Effector CD8-positive, alpha-beta T cell (primary cell): ENCODE data around the gene LRRC39.
"Not testable (repeated sequence)": the region's sequence is repeated elsewhere in the genome, so short reads cannot be mapped to it uniquely, and the experiment has no call there.

ENCODE experiments used
- DNase-seq: peaks from one replicate; lab custom pipeline; 2025; lab: John Stamatoyannopoulos, UW
- total RNA-seq, 4 experiments: gene quantifications; one replicate each; lab custom pipeline; 2026; lab: John Stamatoyannopoulos, UW

LRRC39 gene
- total RNA-seq = 1.6 to 3.3 (median 2.9) reads per million in 4 experiments

DNA sequence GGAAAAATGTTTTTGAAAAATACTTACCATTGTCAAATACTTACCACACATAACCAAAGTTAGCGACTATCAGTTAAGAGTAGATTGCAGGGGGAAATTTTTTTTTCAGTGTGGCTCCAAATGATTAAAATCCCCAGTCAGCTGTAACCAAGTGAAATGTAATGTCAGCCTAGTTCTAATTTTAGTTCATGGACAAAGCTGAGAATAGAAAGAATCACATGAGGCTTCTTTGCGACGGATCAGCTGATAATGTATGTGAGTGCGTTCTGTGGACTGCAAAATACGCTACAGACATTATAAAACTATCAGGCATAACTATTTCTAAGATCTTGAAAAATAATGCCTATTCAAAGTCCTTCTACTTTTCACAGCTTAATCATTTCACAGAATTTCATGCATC, at the start of gene LRRC39:
LRRC39 (minus strand) TSS at position 166 of the 400 bp plus-strand sequence. CDS start 9,740 bp downstream, outside the sequence.
- no peak for DNase-seq

DNA sequence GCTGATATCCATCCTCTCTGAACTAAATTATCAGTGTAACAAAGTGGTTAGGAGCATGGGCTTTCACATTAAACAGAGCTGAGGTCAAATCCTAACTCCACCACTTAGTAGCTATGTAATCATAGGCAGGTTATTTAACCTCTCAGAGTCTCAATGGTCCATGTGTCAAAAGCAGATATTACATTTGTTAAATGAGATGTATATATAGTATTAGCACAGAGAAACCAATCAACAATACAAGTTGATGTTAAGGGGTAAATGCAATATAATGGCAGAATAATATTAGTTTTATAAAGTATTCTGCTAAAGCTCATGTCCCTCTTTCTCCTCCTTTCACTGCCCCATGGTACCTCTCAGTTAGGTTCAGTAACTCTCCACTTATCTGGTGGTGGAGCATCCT, 44.4 kb upstream of the LRRC39 start:
- no peak for DNase-seq

DNA sequence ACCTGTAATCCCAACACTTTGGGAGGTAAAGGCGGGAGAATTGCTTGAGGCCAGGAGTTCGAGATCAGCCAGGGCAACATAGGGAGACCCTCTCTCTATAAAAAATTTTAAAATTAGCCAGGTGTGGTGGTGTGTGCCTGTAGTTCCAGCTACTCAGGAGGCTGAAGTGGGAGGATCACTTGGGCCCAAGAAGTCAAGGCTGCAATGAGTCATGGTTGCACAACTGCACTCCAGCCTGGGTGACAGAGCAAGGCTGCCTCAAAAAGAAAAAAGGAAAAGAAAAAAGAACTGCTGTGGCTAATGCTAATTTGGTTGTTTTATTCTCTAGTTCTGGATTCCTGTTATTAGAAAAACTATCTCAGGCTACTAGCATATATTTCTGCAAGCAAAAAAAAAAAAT, 41.8 kb upstream of the LRRC39 start:
- DNase-seq = no peak

DNA sequence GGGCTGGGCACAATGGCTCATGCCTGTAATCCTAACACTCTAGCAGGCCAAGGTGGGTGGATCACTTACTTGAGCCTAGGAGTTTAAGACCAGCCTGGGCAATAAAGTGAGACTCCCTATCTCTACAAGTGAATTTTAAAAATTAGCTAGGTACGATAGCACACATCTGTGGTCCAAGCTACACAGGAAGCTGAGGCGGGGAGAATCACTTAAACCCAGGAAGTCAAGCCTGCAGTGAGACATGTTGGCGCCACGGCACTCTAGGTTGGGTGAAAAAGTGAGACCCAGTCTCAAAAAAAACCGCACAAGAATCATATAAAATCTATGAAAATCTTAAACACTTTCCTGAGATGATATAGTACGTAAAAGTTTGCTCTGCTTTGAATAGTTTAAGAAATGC, 41.4 kb upstream of the LRRC39 start:
- no peak for DNase-seq

DNA sequence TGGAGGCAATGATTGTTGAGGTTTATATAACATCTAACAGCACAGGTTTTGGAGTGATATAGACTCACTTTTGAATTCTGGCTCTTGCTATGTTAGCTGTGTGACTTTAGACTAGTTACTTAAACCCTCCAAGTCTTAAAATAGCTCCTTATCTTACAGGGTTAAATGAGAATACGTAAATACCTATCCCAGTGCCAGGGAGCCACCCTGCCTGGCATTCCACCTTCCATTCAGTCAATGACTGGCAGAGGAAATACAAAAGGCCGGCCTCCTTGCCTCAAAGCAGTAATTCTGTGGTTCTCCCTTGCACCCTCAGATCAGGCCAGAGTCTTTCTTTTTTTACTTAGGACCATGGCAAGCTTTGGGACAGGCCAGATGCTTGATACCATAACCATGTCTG, 39.8 kb upstream of the LRRC39 start:
- DNase-seq = no peak

DNA sequence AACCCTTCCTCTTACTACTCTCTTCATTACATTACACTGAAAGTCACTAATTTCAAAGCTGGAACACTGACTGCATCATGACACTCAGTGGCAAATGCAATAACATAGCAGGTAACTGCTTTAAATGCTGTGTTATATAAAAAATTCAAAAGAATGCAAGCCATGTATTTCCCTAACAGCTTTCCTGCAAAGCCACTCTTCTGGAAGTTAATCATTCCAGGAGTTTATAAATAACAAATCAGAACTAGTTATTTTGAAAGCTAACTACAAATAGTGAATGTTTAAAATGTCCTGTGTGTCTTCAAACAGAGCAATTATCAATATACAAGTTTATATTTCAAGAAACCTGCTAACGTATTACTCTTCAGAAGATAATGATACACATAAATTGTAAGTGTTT, 37.0 kb upstream of the LRRC39 start:
- no peak for DNase-seq

DNA sequence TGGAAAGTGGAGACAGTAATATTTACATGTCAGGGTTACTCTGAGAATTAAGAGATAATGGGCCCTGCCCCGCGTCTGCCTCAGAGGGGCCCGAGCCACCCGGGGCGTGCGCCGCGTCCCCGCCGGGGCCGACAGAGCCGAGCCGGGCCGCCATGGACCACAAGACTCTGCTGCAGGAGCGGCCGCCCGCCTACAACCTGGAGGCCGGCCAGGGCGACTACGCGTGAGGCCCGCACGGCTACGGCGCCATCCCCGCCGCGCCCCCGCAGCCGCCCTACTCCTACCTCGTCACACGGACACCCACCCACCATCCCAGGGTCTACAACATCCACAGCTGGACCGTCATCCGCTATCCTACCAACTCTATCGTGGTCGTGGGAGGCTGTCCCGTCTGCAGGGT, 35.1 kb upstream of the LRRC39 start:
- no peak for DNase-seq

DNA sequence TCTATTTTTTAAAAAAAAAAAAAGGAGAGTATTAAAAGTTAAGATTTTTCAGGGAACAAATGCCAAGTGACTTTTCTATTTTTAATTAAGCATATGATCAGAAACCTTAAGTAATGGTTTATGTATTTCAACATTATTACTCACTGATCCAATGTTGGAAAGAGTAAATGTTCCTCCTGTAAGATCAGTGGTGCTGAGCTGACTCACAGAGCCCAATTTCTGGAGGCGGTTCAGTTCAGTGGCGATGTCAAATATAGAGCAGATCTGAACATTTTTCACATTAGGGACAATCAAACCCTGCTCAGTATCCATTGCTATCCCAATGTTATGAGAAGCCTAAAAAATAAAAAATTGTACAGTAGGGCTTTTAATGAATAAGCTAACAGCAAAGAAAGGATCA, 28.2 kb upstream of the LRRC39 start:
- DNase-seq = no peak

DNA sequence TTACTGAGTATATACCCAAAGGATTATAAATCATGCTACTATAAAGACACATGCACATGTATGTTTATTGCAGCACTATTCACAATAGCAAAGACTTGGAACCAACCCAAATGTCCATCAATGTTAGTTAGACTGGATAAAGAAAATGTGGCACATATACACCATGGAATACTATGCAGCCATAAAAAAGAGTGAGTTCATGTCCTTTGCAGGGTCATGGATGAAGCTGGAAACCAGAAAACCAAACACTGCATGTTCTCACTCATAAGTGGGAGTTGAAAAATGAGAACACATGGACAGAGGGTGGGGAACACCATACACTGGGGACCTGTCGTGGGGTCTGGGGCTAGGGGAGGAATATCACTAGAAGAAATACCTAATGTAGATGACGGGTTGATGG, 27.5 kb upstream of the LRRC39 start:
- DNase-seq = not testable (repeated sequence)

DNA sequence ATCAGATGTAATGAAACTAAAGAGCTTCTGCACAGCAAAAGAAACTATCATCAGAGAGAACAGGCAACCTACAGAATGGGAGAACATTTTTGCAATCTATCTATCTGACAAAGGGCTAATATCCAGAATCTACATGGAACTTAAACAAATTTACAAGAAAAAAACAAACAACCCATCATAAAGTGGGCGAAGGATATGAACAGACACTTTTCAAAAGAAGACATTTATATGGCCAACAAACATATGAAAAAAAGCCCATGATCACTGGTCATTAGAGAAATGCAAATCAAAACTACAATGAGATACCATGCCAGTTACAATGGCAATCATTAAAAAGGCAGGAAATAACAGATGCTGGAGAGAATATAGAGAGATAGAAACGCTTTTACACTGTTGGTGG, 27.0 kb upstream of the LRRC39 start:
- DNase-seq = not testable (repeated sequence)

DNA sequence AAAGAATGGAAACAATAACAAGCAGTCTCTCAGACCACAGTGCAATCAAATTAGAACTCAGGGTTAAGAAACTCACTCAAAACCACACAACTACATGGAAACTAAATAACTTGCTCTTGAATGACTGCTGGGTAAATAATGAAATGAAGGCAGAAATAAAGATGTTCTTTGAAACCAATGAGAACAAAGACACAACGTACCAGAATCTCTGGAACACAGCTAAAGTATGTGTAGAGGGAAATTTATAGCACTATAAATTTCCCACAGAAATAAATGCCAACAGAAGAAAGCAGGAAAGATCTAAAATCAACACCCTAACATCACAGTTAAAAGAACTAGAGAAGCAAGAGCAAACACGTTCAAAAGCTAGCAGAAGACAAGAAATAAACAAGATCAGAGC, 24.6 kb upstream of the LRRC39 start:
- DNase-seq = not testable (repeated sequence)

DNA sequence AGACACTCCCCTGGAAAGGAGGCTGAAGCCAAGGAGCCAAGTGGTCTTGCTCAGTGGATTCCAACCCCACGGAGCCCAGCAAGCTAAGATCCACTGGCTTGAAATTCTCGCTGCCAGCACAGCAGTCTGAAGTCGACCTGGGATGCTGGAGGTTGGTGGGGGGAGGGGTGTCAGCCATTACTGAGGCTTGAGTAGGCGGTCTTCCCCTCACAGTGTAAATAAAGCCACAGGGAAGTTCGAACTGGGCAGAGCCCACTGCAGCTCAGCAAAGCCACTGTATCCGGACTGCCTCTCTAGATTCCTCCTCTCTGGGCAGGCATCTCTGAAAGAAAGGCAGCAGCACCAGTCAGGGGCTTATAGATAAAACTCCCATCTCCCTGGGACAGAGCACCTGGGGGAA, 22.0 kb upstream of the LRRC39 start:
- not testable (repeated sequence) for DNase-seq

DNA sequence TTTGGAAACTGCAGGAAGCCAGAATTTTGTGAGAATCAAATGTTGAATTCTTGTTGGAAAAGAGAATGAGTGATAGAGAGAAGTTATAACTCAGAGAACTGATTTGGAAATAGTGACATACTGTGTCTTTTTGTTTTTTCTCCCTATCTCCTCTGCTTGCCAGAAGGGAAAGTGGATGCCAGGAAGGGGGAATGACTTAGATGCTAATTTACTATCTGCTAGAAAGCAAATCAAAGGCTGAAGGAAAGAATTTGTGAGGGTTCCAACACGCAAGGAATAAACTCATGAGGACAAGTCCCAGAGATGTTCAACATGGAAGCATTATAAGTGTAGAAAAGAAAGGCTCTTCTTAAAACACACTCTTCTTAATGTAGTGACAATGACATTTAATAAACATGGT, 20.5 kb upstream of the LRRC39 start:
- no peak for DNase-seq

DNA sequence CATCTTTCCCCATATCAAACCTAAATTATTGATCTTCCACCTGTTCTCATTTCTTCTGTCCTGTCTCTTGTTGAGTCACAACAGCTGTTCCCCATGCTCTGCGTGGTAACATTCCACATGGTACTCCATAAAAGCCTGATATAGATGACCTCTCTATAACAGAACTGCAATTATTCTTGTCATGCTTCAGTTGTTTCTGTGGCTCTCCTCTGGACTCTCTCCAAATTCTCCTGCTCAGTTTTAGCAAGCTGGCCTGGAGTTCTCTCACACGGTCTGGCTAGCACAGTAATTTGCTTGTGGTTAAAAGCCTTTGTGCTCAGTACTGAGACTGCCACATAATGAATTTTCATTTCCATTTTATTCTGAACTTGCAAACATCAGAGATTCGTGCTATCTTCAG, 10.6 kb upstream of the LRRC39 start:
- DNase-seq = no peak

DNA sequence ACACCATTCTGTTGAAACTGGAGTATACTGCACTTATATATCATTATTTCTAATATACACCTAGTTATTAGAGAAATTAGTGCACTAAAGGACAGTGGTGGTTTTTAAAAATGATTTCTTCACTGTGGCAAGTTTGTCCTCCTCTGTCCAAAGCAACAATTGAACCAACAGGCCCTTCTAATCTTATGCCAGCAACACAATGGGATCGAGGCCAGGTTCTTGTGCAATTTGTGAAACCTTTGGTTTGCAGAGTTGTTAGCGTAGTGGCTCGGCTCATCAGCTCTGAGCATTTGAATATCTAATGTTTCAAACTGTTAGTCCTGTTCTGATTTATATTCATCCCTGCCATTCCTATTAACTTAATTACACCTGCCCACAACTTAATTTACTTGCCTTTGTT, 9.9 kb upstream of the LRRC39 start:
- no peak for DNase-seq

DNA sequence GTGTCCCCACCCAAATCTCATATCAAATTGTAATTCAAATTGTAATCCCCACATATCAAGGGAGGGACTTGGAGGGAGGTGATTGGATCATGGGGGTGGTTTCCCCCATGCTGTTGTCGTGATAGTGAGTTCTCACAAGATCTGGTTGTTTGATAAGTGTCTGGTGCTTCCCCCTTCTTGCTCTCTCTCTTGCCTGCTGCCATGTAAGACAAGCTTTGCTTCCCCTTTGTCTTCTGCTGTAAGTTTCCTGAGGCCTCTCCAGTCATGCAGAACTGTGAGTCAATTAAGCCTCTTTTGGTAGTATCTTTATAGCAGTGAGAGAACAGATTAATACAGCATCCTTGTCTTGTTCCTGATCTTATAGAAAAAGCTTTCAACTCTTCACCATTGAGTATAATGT, 6.5 kb upstream of the LRRC39 start:
- DNase-seq = no peak

DNA sequence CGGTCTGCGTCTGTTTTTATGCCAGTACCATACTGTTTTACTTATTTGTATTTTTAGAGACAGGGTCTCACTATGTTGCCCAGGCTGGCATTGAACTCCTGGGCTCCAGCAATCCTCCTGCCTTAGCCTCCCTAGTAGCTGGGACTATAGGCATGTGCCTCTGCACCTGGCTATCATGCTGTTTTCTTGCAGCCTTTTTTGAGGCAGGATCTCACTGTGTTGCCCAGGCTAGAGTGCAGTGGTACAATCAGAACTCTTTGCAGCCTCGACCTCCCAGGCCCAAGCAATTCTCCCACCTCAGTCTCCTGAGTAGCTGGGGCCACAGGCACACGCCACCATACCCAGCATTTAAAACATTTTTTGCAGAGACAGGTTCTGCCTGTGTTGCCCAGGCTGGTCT, 5.3 kb upstream of the LRRC39 start:
- no peak for DNase-seq

DNA sequence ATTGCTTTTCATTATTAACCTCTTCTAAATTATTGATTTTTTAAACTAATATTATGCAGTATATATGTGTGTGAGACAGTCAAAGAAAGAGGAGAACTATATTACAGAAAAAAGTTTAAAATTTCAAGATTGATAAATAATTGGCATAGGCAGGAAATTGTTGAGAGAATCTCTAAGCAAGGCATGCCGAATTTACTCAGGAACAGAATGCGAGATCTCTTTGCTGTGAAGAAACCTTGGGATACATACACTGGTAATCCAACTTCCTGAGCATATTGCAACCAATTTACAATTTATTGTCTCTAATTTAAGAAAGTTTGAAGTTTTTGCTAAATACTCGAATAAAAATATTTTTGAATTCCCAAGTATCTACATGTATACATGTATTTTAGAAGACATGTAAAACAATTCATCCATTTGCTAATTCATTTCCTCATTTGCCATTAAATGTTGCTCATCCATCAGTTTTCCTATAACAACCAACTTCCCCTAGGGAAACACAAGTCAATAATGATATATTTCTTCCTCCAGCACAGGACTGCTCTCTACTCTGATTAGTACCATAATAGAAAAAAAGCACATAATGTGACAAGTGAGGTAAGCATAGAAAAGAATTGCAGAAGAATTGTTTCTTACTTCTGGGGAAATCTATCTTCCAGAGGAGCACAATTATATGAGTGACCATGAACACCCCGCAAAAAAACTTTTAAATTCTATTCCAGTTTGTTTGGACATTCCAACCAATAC, 588 bp downstream of the LRRC39 start:
- DNase-seq = no peak

DNA sequence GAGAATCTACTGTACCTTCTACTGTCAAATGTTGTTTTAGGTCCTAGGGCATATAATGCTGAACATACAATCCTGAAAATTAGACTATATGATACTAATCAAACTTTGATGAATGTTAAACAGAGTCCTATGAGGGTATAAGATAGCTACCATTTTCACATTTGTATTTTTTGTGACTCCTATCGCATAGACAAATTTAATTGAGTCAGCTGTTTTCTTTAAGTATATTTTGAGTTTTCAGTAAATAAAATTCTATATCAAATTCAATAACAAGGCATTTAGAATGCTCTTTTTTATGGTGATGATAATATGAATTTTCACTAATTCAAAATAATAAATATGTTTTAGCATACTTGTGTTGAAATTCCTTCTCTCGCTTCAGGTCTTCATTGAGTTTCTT, 10.0 kb downstream of the LRRC39 start:
- no peak for DNase-seq

DNA sequence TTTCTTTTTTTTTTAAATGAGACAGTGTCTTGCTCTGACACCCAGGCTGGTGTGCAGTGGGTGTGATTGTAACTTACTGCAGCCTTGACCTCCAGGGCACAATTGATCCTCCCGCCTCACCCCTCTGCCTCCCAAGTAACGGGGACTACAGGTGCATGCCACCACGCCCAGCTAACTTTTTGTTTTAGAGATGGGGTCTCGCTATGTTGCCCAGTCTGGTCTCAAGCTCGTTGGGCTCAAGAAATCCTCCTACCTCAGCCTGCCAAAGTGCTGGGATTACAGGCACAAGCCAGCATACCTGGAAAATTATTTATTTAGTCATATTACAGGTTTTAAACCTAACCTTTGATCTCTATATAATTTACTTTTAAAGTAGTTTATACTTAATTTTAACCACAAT, 13.4 kb downstream of the LRRC39 start:
- DNase-seq = no peak

DNA sequence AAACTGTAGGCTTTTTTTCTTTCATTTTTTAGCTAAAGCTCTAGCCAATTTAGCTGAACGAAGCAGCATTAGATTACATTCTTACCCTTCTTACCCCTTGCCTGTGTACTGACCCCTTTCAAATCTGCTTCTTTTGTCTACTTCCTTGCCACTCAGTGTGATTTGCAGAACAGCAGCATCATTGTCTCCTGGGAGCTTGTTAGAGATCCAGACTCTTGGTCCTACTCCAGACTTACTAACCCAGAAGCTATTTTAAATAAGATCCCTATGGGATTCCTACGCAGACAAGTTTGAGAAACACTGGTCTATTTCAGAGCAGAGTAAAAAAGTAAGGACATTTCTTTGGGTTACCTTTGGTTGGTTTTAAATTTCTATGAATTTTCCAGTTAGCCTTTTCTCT, 13.8 kb downstream of the LRRC39 start:
- DNase-seq = no peak

DNA sequence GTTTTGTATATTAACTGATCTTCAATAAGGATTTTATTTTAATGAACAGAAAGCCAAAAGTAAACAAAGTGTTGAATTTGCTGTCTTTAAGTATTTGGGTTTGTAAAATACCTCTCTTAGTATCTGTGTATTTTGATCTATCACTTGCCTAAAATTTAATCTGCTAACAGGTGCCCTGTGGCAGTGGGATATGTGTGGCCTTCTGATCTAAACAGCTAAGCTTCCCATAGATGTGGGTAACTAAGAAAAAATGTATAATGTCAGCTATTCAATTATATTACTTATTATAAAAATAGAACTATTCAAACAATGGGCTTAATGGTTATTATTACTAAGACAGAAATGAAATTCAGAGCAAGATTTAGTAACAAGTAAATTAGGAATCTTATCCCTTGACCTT, 15.2 kb downstream of the LRRC39 start:
- no peak for DNase-seq

DNA sequence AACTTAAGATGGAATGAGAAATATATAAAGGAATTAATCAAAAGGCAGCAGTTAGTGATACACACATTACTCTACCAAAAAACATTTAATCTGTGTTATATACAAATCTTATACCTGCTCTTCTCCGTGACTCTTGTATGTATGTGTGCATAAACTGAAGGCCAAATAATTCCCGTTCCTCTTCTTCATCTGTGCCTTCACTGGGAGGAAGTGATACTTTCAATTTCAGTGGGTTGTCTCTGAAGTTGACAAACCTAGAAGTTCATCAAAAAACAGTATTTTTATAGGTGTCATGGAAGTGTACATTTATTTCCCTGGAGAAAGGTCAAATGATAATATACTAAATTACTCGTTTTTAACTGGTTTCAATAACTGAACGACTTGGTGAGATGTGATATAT, 25.8 kb downstream of the LRRC39 start:
- no peak for DNase-seq

DNA sequence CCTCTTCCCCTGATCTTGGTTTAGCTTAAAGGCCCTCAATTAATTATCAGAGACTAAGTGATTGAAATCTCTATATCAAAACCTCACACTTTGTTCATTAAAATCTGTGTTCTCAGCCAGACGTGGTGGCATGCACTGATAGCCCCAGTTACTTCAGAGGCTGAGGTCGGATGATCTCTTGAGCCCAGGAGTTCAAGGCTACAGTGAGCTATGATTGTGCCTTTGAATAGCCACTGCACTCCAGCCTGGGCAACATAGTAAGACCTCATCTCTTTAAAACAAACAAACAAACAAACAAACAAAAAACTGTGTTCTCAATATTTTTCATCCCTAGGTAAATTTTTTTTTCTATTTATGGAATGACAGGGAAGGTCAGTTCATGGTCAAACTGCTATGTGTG, 26.4 kb downstream of the LRRC39 start:
- no peak for DNase-seq
